GM12878 (cell line): ENCODE measurements around the gene CACNA2D3. TPM values are rescaled to one million over a fixed set of nuclear protein-coding genes. Genes with fewer than 3 reads are reported as not detected.

Experiments
- ATAC-seq: fragments of 200-7000 bp; cut with Tn5 transposase; 3 replicates; pipeline ENCODE4 v1.9.1; 2020; ENCODE audit warnings: mild to moderate bottlenecking, moderate library complexity
- BruUV-seq: library from RNA; stranded (reverse); fragments of 400-500 nt; replicated peaks from 2 replicates; lab custom pipeline; 2021; lab: Mats Ljungman, UMichigan
- CTCF ChIA-PET: fragments of 300-600 bp; sonication (Branson Sonifier 250); formaldehyde crosslinking; extraction: SDS; loops from one replicate; lab custom pipeline; 2021; ENCODE audit warnings: inconsistent platforms; lab: Yijun Ruan, JAX
- POLR2A ChIA-PET: fragments of 350-600 bp; formaldehyde crosslinking; extraction: SDS; loops from one replicate; lab custom pipeline; 2021; ENCODE audit warnings: inconsistent platforms; lab: Charles Lee
- RAD21 ChIA-PET: fragments of 300-600 bp; sonication (Branson Sonifier 250); formaldehyde crosslinking; loops from one replicate; lab custom pipeline; 2023; ENCODE audit warnings: antibody characterized with exemption; ENCODE audit not compliant: unreplicated experiment; lab: Charles Lee
- SMC1A ChIA-PET: fragments of 300-600 bp; sonication (Branson Sonifier 250); formaldehyde crosslinking; loops from one replicate; lab custom pipeline; 2023; ENCODE audit not compliant: unreplicated experiment, uncharacterized antibody; lab: Charles Lee
- DNase-seq: peaks from one replicate; pipeline ENCODE4 v3.0.0-alpha.2; 2011; ENCODE audit warnings: low read depth, low spot score
- FAIRE-seq: peaks from 3 replicates; lab custom pipeline; 2011; peaks lifted over from hg19 to GRCh38; lab: Jason Lieb, UNC
- H2AFZ ChIP-seq: 2 replicates; pipeline ENCODE4 v1.6.0; 2011; ENCODE audit warnings: low read depth, low read length, control low read depth; ENCODE audit not compliant: control insufficient read depth
- H3K27ac ChIP-seq: 2 replicates; pipeline ENCODE4 v1.5.1; 2011; ENCODE audit warnings: control low read depth; ENCODE audit not compliant: control insufficient read depth, insufficient read depth
- H3K27me3 ChIP-seq, 2 experiments: replicated peaks in 1 of 2; 2 replicates each; pipeline versions ENCODE4 v1.6.0 to v1.6.1; 2011; ENCODE audit warnings: low read length in 1 of 2; ENCODE audit not compliant: control insufficient read depth in 2 of 2, insufficient read depth in 2 of 2
- H3K36me3 ChIP-seq, 2 experiments: 2 replicates each; pipeline ENCODE4 v1.5.1; 2011; ENCODE audit warnings: low read length in 1 of 2; ENCODE audit not compliant: control insufficient read depth in 2 of 2, insufficient read depth in 2 of 2
- H3K4me1 ChIP-seq: 2 replicates; pipeline ENCODE4 v1.6.1; 2011; ENCODE audit warnings: mild to moderate bottlenecking, low read length, moderate library complexity, mixed read lengths; ENCODE audit not compliant: control insufficient read depth, insufficient read depth
- H3K4me2 ChIP-seq: 2 replicates; pipeline ENCODE4 v1.6.0; 2011; ENCODE audit warnings: control low read depth; ENCODE audit not compliant: control insufficient read depth, insufficient read depth
- H3K4me3 ChIP-seq: fragments of 200-600 bp; sonication (generic); 2 replicates; pipeline ENCODE4 v1.5.1; 2016
- H3K79me2 ChIP-seq: 2 replicates; pipeline ENCODE4 v1.6.0; 2011; ENCODE audit warnings: low read length; ENCODE audit not compliant: control insufficient read depth, insufficient read depth
- H3K9ac ChIP-seq: 2 replicates; pipeline ENCODE4 v1.8.0; 2011; ENCODE audit warnings: low read length, control low read depth, mixed read lengths; ENCODE audit not compliant: control insufficient read depth, insufficient read depth
- H3K9me3 ChIP-seq: replicated peaks from 3 replicates; pipeline ENCODE4 v1.5.1; 2011; ENCODE audit warnings: mild to moderate bottlenecking, low read length; ENCODE audit not compliant: control insufficient read depth, insufficient read depth
- H4K20me1 ChIP-seq: 2 replicates; pipeline ENCODE4 v1.6.0; 2011; ENCODE audit not compliant: control insufficient read depth, insufficient read depth
- ELK1 ChIP-seq: IDR thresholded peaks from 2 replicates; pipeline ENCODE4 v1.6.1; 2012; ENCODE audit warnings: low read depth, low read length, improper control_type of control experiment
- FOXK2 ChIP-seq: fragments of 450-650 bp; IDR thresholded peaks from 2 replicates; pipeline ENCODE4 v1.6.1; 2017; ENCODE audit warnings: mild to moderate bottlenecking, moderate library complexity
- GATAD2B ChIP-seq: fragments of 450-650 bp; conservative IDR thresholded peaks from 2 replicates; pipeline ENCODE4 v1.6.1; 2017; ENCODE audit warnings: low read depth, mild to moderate bottlenecking, moderate library complexity
- HDAC2 ChIP-seq: fragments of 200-600 bp; sonication (generic); IDR thresholded peaks from 2 replicates; pipeline ENCODE4 v1.6.1; 2017
- IKZF1 ChIP-seq: fragments of 450-650 bp; conservative IDR thresholded peaks from 2 replicates; pipeline ENCODE4 v1.6.1; 2017; ENCODE audit warnings: antibody characterized with exemption, mild to moderate bottlenecking
- NRF1 ChIP-seq: conservative IDR thresholded peaks from 2 replicates; pipeline ENCODE4 v1.6.1; 2011; ENCODE audit warnings: mild to moderate bottlenecking, low read depth, low read length, improper control_type of control experiment
- SMARCA5 ChIP-seq: fragments of 450-650 bp; IDR thresholded peaks from 2 replicates; pipeline ENCODE4 v1.6.1; 2017; ENCODE audit warnings: mild to moderate bottlenecking
- SMC3 ChIP-seq: IDR thresholded peaks from 2 replicates; pipeline ENCODE4 v1.6.1; 2011; ENCODE audit warnings: low read length, improper control_type of control experiment, borderline replicate concordance
- ZNF384 ChIP-seq: IDR thresholded peaks from 2 replicates; pipeline ENCODE4 v1.6.1; 2012; ENCODE audit warnings: low read depth, mild to moderate bottlenecking, low read length, improper control_type of control experiment, borderline replicate concordance
- ZNF687 ChIP-seq: fragments of 450-650 bp; IDR thresholded peaks from 2 replicates; pipeline ENCODE4 v1.6.1; 2017; ENCODE audit warnings: mild to moderate bottlenecking, moderate library complexity
- WGBS: methylation state at CpG from one replicate; pipeline ENCODE4 v1.1.6; 2016; ENCODE audit warnings: low lambda C conversion rate; ENCODE audit not compliant: insufficient replicate concordance, insufficient coverage; ENCODE audit errors: missing lambda C conversion rate; 5-methylcytosine and 5-hydroxymethylcytosine counted together
- in situ Hi-C: fragments of 300-500 bp; cut with MboI; formaldehyde crosslinking; loops from 9 replicates; pipeline ENCODE4 v1.14.3; 2018; ENCODE audit warnings: mixed read lengths
- intact Hi-C: fragments of 100-400 bp; cut with micrococcal nuclease; formaldehyde crosslinking; loops from one replicate; pipeline ENCODE4 v1.14.2; 2022; ENCODE audit not compliant: unreplicated experiment
- polyA plus RNA-seq, 11 experiments: library from polyadenylated mRNA; depleted of rRNA in 4 of 11; unstranded in 6 of 11; stranded (reverse) in 5 of 11; fragments of >200 nt; fragmentation: Nextera tagmentation in 4 of 11; fragmentation: Illumina TruSeq in 1 of 11; extraction: Ambion mirVana in 4 of 11; extraction: Trizol in 1 of 11; gene quantifications; 1 replicate in 1 of 11; 2 replicates in 10 of 11; pipeline versions ENCODE4 v1.2.1 to v1.2.3, GENCODE V29; 2011 to 2016; ENCODE audit warnings: inconsistent platforms in 2 of 11, missing spikeins in 2 of 11, low read depth in 1 of 11
- total RNA-seq, 4 experiments: library from RNA; depleted of rRNA in 3 of 4; stranded (reverse); fragments of >200 nt in 3 of 4; fragmentation: Illumina TruSeq in 1 of 4; extraction: Trizol in 1 of 4; gene quantifications; 2 replicates each; pipeline versions ENCODE4 v1.2.1 to v1.2.3, GENCODE V29; 2013 to 2021

The CACNA2D3 gene
- total and polyA plus RNA-seq, 10 of the 15 experiments (the other 5 are each of a cell fraction or from before 2014, with no cell fraction given) = not detected

GRCh38 chr3:55085231-55085630 is 962.9 kb downstream of the CACNA2D3 start:
- 53% methylated on average over 5 of the region's 5 CpGs for WGBS
- TF ChIP-seq ELK1 = no peak
- no peak for TF ChIP-seq ZNF384
- no peak for TF ChIP-seq NRF1
- no peak for TF ChIP-seq HDAC2
- no peak for TF ChIP-seq SMC3
- TF ChIP-seq IKZF1 = no peak
- TF ChIP-seq SMARCA5 = no peak
- no peak for TF ChIP-seq ZNF687
- TF ChIP-seq FOXK2 = no peak
- no peak for TF ChIP-seq GATAD2B
- POLR2A ChIA-PET = no interaction called here

More at GRCh38 chr3:55085231-55085630, 962.9 kb downstream of the CACNA2D3 start:
- no peaks in the 10 kb centered on the region for H3K4me1 ChIP-seq
- FAIRE-seq (no peak), DNase-seq (no peak), ATAC-seq (no peak)
- no peaks in the 10 kb centered on the region for H3K9me3 ChIP-seq
- in situ Hi-C loops (no loop called here), intact Hi-C loops (no loop called here)
- BruUV-seq = no TSS peak
- H3K4me3 ChIP-seq = no peak overlapping the region
- no peaks in the 10 kb centered on the region for H3K36me3 ChIP-seq
- no peaks in the 10 kb centered on the region for H4K20me1 ChIP-seq
- H3K4me2 ChIP-seq = no peak overlapping the region
- H3K79me2 ChIP-seq = no peaks in the 10 kb centered on the region
- ChIA-PET RAD21 (no interaction called here), SMC1A (no interaction called here), CTCF (no interaction called here)
- H3K27ac ChIP-seq = no peak overlapping the region
- H3K9ac ChIP-seq = no peak overlapping the region
- no peak overlapping the region for H2AFZ ChIP-seq
- no peaks in the 10 kb centered on the region for H3K27me3 ChIP-seq
